Endodermal cell (in vitro differentiated cells): ENCODE measurements around the gene STAM. TPM values are rescaled to one million over a fixed set of nuclear protein-coding genes. Genes with fewer than 3 reads are reported as not detected.

ENCODE experiments used
- DNase-seq: peaks from one replicate; pipeline ENCODE4 v3.0.0-alpha.2; 2017
- H3K27ac ChIP-seq: 2 replicates; pipeline ENCODE4 v1.5.1; 2013; ENCODE audit warnings: mild to moderate bottlenecking, low read depth, low read length, moderate library complexity
- H3K27me3 ChIP-seq: 2 replicates; pipeline ENCODE4 v1.6.1; 2013; ENCODE audit warnings: mild to moderate bottlenecking, low read length, moderate library complexity; ENCODE audit not compliant: insufficient read depth, control insufficient read depth, poor library complexity, severe bottlenecking
- H3K36me3 ChIP-seq: 2 replicates; pipeline ENCODE4 v1.7.0; 2013; ENCODE audit warnings: mild to moderate bottlenecking, low read length, moderate library complexity; ENCODE audit not compliant: control insufficient read depth, insufficient read depth
- H3K4me1 ChIP-seq: one replicate; pipeline ENCODE4 v1.7.0; 2013; ENCODE audit warnings: low read length; ENCODE audit not compliant: control insufficient read depth, insufficient read depth
- H3K4me3 ChIP-seq: 2 replicates; pipeline ENCODE4 v1.5.1; 2013; ENCODE audit warnings: mild to moderate bottlenecking, low read length, moderate library complexity
- H3K9ac ChIP-seq: 2 replicates; pipeline ENCODE4 v1.6.1; 2013; ENCODE audit warnings: mild to moderate bottlenecking, low read length, moderate library complexity; ENCODE audit not compliant: poor library complexity, severe bottlenecking; ENCODE audit errors: extremely low read depth
- H3K9me3 ChIP-seq: 2 replicates; pipeline ENCODE4 v1.6.1; 2013; ENCODE audit warnings: mild to moderate bottlenecking, low read length, moderate library complexity; ENCODE audit not compliant: control insufficient read depth
- H3K27ac Mint-ChIP-seq: 2 replicates; pipeline ENCODE4 v1.8.0; 2020; ENCODE audit warnings: mixed read lengths
- H3K27me3 Mint-ChIP-seq: 2 replicates; pipeline ENCODE4 v1.8.0; 2021; ENCODE audit warnings: mild to moderate bottlenecking, mixed read lengths; ENCODE audit not compliant: insufficient read depth
- H3K36me3 Mint-ChIP-seq: 2 replicates; pipeline ENCODE4 v1.8.0; 2020; ENCODE audit warnings: low read depth, mixed read lengths
- H3K4me1 Mint-ChIP-seq: 2 replicates; pipeline ENCODE4 v1.8.0; 2020; ENCODE audit warnings: mixed read lengths
- H3K4me3 Mint-ChIP-seq: 2 replicates; pipeline ENCODE4 v1.8.0; 2020; ENCODE audit warnings: mild to moderate bottlenecking, moderate library complexity, mixed read lengths
- H3K9me3 Mint-ChIP-seq: 2 replicates; pipeline ENCODE4 v1.8.0; 2020; ENCODE audit warnings: mild to moderate bottlenecking, mixed read lengths
- CTCF ChIP-seq: fragments of 200-600 bp; sonication (generic); conservative IDR thresholded peaks from 2 replicates; pipeline ENCODE4 v1.5.0; 2021; ENCODE audit warnings: antibody characterized with exemption, mild to moderate bottlenecking
- WGBS, 2 experiments: methylation state at CpG; one replicate each; pipeline versions ENCODE4 v1.1.5 to v1.1.7; 2013; ENCODE audit warnings: missing lambda C conversion rate in 2 of 2, mixed read lengths in 1 of 2; ENCODE audit not compliant: insufficient coverage in 1 of 2, insufficient read length in 1 of 2; 5-methylcytosine and 5-hydroxymethylcytosine counted together
- total RNA-seq, 2 donors: library from RNA; stranded (reverse); fragmentation: NEBNext Ultra II Directional in 1 of 2; extraction: Animal tissue kit (Norgen Biotek cat#: 25700) in 1 of 2; gene quantifications; 2 replicates in 1 of 2; 3 replicates in 1 of 2; pipeline ENCODE4 v1.2.1, GENCODE V29; 2021

The STAM gene
- total RNA-seq, 2 donors from 2014 or later: 26.7 to 30.0 TPM

GRCh38 chr10:17703706-17704105, 59.8 kb downstream of the STAM start:
- Histone ChIP-seq H3K27ac (no peak overlapping the region), H3K36me3 (peaks cover 58% of the 10 kb centered on the region), H3K4me3 (no peak overlapping the region), H3K4me1 (no peaks in the 10 kb centered on the region), H3K27me3 (no peaks in the 10 kb centered on the region), H3K9me3 (no peaks in the 10 kb centered on the region), H3K9ac (no peak overlapping the region)
- peaks cover 43% of the 10 kb centered on the region for H3K36me3 Mint-ChIP-seq
- no peak overlapping the region for H3K27ac Mint-ChIP-seq
- H3K4me3 Mint-ChIP-seq: no peak overlapping the region
- 96 to 98% methylated on average over 3 of the region's 3 CpGs for WGBS, 2 experiments
- H3K9me3 Mint-ChIP-seq: no peaks in the 10 kb centered on the region
- DNase-seq: no peak
- H3K4me1 Mint-ChIP-seq: no peaks in the 10 kb centered on the region
- H3K27me3 Mint-ChIP-seq: no peaks in the 10 kb centered on the region
- no peak for TF ChIP-seq CTCF

GRCh38 chr10:17708821-17709220, 64.9 kb downstream of the STAM start:
- H3K4me3 ChIP-seq: no peak overlapping the region
- peaks cover 59% of the 10 kb centered on the region for H3K36me3 Mint-ChIP-seq
- H3K36me3 ChIP-seq: peaks cover 77% of the 10 kb centered on the region
- no peak overlapping the region for H3K4me3 Mint-ChIP-seq
- no peak overlapping the region for H3K27ac Mint-ChIP-seq
- H3K9me3 ChIP-seq: no peaks in the 10 kb centered on the region
- 97 to 100% methylated on average over 5 to 10 of the region's 10 CpGs for WGBS, 2 experiments
- H3K27me3 Mint-ChIP-seq: no peaks in the 10 kb centered on the region
- DNase-seq: no peak
- no peak for TF ChIP-seq CTCF
- H3K4me1 ChIP-seq: no peaks in the 10 kb centered on the region
- no peaks in the 10 kb centered on the region for H3K9me3 Mint-ChIP-seq
- no peak overlapping the region for H3K9ac ChIP-seq
- no peaks in the 10 kb centered on the region for H3K4me1 Mint-ChIP-seq
- H3K27me3 ChIP-seq: no peaks in the 10 kb centered on the region
- H3K27ac ChIP-seq: no peak overlapping the region

GRCh38 chr10:17709492-17709891, 65.5 kb downstream of the STAM start:
- no peaks in the 10 kb centered on the region for H3K27me3 Mint-ChIP-seq
- peaks cover 61% of the 10 kb centered on the region for H3K36me3 Mint-ChIP-seq
- no peak for TF ChIP-seq CTCF
- H3K9me3 ChIP-seq: no peaks in the 10 kb centered on the region
- H3K4me3 ChIP-seq: no peak overlapping the region
- no peak for DNase-seq
- no peaks in the 10 kb centered on the region for H3K27me3 ChIP-seq
- H3K27ac Mint-ChIP-seq: no peak overlapping the region
- no peak overlapping the region for H3K27ac ChIP-seq
- H3K4me3 Mint-ChIP-seq: no peak overlapping the region
- H3K4me1 ChIP-seq: no peaks in the 10 kb centered on the region
- WGBS, 2 experiments: 83 to 87% methylated on average over 5 of the region's 5 CpGs
- H3K36me3 ChIP-seq: peaks cover 77% of the 10 kb centered on the region
- no peaks in the 10 kb centered on the region for H3K4me1 Mint-ChIP-seq
- no peaks in the 10 kb centered on the region for H3K9me3 Mint-ChIP-seq
- H3K9ac ChIP-seq: no peak overlapping the region
